H1 (cell line): ENCODE data around the gene TUBB4B. TPM values are rescaled to one million over a fixed set of nuclear protein-coding genes. Genes with fewer than 3 reads are reported as not detected.

Source experiments
- CTCF ChIA-PET: fragments of 300-600 bp; sonication (Branson Sonifier 250); formaldehyde crosslinking; loops from one replicate; lab custom pipeline; 2021; ENCODE audit not compliant: partially characterized antibody; lab: Charles Lee
- POLR2A ChIA-PET: fragments of 300-600 bp; sonication (Branson Sonifier 250); formaldehyde crosslinking; loops from one replicate; lab custom pipeline; 2021; ENCODE audit warnings: inconsistent platforms; ENCODE audit not compliant: partially characterized antibody; lab: Charles Lee
- DNase-seq, 2 experiments: peaks; one replicate each; pipeline versions ENCODE4 v3.0.0 to v3.0.0-alpha.2; 2010 to 2022; ENCODE audit warnings: low spot score in 2 of 2, low read depth in 1 of 2, mixed read lengths in 1 of 2
- FAIRE-seq: peaks from 2 replicates; lab custom pipeline; 2011; peaks lifted over from hg19 to GRCh38; lab: Jason Lieb, UNC
- H2AFZ ChIP-seq: 2 replicates; pipeline ENCODE4 v1.8.1; 2012; ENCODE audit warnings: low read length, inconsistent platforms
- H2AK5ac ChIP-seq: 2 replicates; pipeline ENCODE4 v1.6.1; 2013; ENCODE audit warnings: low read depth, low read length
- H2BK120ac ChIP-seq: replicated peaks from 2 replicates; pipeline ENCODE3; 2013; ENCODE audit warnings: low read depth, low read length, inconsistent platforms
- H2BK12ac ChIP-seq: 2 replicates; pipeline ENCODE4 v1.6.1; 2013; ENCODE audit warnings: low read depth, low read length
- H2BK15ac ChIP-seq: 2 replicates; pipeline ENCODE4 v1.6.1; 2013; ENCODE audit warnings: low read length
- H2BK20ac ChIP-seq: 2 replicates; pipeline ENCODE4 v1.6.1; 2013; ENCODE audit warnings: low read length
- H2BK5ac ChIP-seq: 2 replicates; pipeline ENCODE4 v1.6.1; 2013; ENCODE audit warnings: low read depth, low read length
- H3K14ac ChIP-seq: 2 replicates; pipeline ENCODE4 v1.6.1; 2013; ENCODE audit warnings: inconsistent platforms; ENCODE audit not compliant: insufficient read length
- H3K18ac ChIP-seq: 2 replicates; pipeline ENCODE4 v1.6.1; 2013; ENCODE audit warnings: low read length; ENCODE audit errors: extremely low read depth
- H3K23ac ChIP-seq: 2 replicates; pipeline ENCODE4 v1.6.1; 2013; ENCODE audit warnings: inconsistent platforms; ENCODE audit not compliant: insufficient read length
- H3K23me2 ChIP-seq: 2 replicates; pipeline ENCODE4 v1.6.1; 2013; ENCODE audit warnings: low read depth, low read length
- H3K27ac ChIP-seq: 2 replicates; pipeline ENCODE4 v1.6.1; 2011; ENCODE audit warnings: low read depth, low read length, inconsistent platforms
- H3K27me3 ChIP-seq, 4 experiments: replicated peaks in 1 of 4; 1 replicate in 1 of 4; 2 replicates in 3 of 4; pipeline versions ENCODE4 v1.6.1 to v1.8.1; 2011 to 2013; ENCODE audit warnings: low read length in 3 of 4, mild to moderate bottlenecking in 3 of 4, inconsistent platforms in 2 of 4, mixed read lengths in 2 of 4, moderate library complexity in 1 of 4; ENCODE audit not compliant: control insufficient read depth in 3 of 4, insufficient read depth in 3 of 4; ENCODE audit errors: extremely low read depth in 1 of 4
- H3K36me3 ChIP-seq, 4 experiments: 2 replicates each; pipeline versions ENCODE4 v1.6.1 to v1.8.1; 2011 to 2013; ENCODE audit warnings: mild to moderate bottlenecking in 4 of 4, low read length in 3 of 4, moderate library complexity in 2 of 4, control low read depth in 1 of 4, inconsistent platforms in 1 of 4; ENCODE audit not compliant: insufficient read depth in 4 of 4, control insufficient read depth in 2 of 4
- H3K4ac ChIP-seq: replicated peaks from 2 replicates; pipeline ENCODE3; 2013; ENCODE audit warnings: low read length, low read depth, mixed read lengths, inconsistent platforms; ENCODE audit not compliant: insufficient read length
- H3K4me1 ChIP-seq, 4 experiments: replicated peaks in 1 of 4; 1 replicate in 1 of 4; 2 replicates in 3 of 4; pipeline versions ENCODE4 v1.6.1 to v1.8.1; 2011 to 2013; ENCODE audit warnings: low read length in 3 of 4, inconsistent platforms in 2 of 4, mixed read lengths in 1 of 4; ENCODE audit not compliant: insufficient read depth in 4 of 4, control insufficient read depth in 3 of 4
- H3K4me2 ChIP-seq, 2 experiments: 2 replicates each; pipeline versions ENCODE4 v1.6.1 to v1.8.1; 2011 to 2013; ENCODE audit warnings: low read depth in 2 of 2, low read length in 2 of 2, control low read depth in 1 of 2, inconsistent platforms in 1 of 2, mild to moderate bottlenecking in 1 of 2; ENCODE audit not compliant: insufficient read depth in 1 of 2
- H3K4me3 ChIP-seq, 4 experiments: fragments of 200-600, 300-600 bp in 1 of 4; sonication (generic), shearing (Covaris generic), sonication (Bioruptor Twin) in 1 of 4; 2 replicates each; pipeline versions ENCODE4 v1.5.1 to v1.8.1; 2011 to 2016; ENCODE audit warnings: low read length in 4 of 4, low read depth in 3 of 4, control low read depth in 2 of 4, inconsistent platforms in 2 of 4, mild to moderate bottlenecking in 2 of 4, mixed read lengths in 1 of 4, moderate library complexity in 1 of 4; ENCODE audit not compliant: insufficient read depth in 2 of 4; ENCODE audit errors: extremely low read depth in 1 of 4
- H3K56ac ChIP-seq: replicated peaks from 2 replicates; pipeline ENCODE3; 2013; ENCODE audit warnings: low read depth, mild to moderate bottlenecking, mixed read lengths, low read length, inconsistent platforms; ENCODE audit not compliant: insufficient read length
- H3K79me1 ChIP-seq: 2 replicates; pipeline ENCODE4 v1.6.1; 2013; ENCODE audit warnings: low read depth, low read length, control low read depth
- H3K79me2 ChIP-seq, 2 experiments: 2 replicates each; pipeline versions ENCODE4 v1.6.1 to v1.8.1; 2012 to 2013; ENCODE audit warnings: low read length in 2 of 2, mild to moderate bottlenecking in 2 of 2, inconsistent platforms in 1 of 2; ENCODE audit not compliant: insufficient read depth in 2 of 2, control insufficient read depth in 1 of 2
- H3K9ac ChIP-seq, 4 experiments: replicated peaks in 1 of 4; 1 replicate in 1 of 4; 2 replicates in 3 of 4; pipeline versions ENCODE4 v1.6.1 to v1.8.1; 2011 to 2013; ENCODE audit warnings: low read depth in 3 of 4, low read length in 3 of 4, control low read depth in 2 of 4, mild to moderate bottlenecking in 2 of 4, moderate library complexity in 2 of 4, inconsistent platforms in 1 of 4; ENCODE audit errors: extremely low read depth in 1 of 4
- H3K9me3 ChIP-seq, 2 experiments: 2 replicates each; pipeline versions ENCODE4 v1.6.1 to v1.8.1; 2012 to 2013; ENCODE audit warnings: mild to moderate bottlenecking in 2 of 2, moderate library complexity in 2 of 2, control low read depth in 1 of 2, inconsistent platforms in 1 of 2, low read depth in 1 of 2, low read length in 1 of 2, mixed read lengths in 1 of 2; ENCODE audit not compliant: insufficient read depth in 2 of 2
- H4K20me1 ChIP-seq, 2 experiments: replicated peaks in 1 of 2; 2 replicates each; pipeline versions ENCODE3 to v1.8.1; 2011 to 2013; ENCODE audit warnings: inconsistent platforms in 2 of 2, low read length in 2 of 2, mild to moderate bottlenecking in 1 of 2; ENCODE audit not compliant: insufficient read depth in 2 of 2, control insufficient read depth in 1 of 2
- H4K5ac ChIP-seq: 2 replicates; pipeline ENCODE4 v1.6.1; 2013; ENCODE audit warnings: low read length, low read depth, mixed read lengths, inconsistent platforms; ENCODE audit not compliant: insufficient read length
- H4K8ac ChIP-seq: 2 replicates; pipeline ENCODE4 v1.8.0; 2013; ENCODE audit warnings: mild to moderate bottlenecking, moderate library complexity, low read length, inconsistent platforms; ENCODE audit not compliant: insufficient read depth; ENCODE audit errors: extremely low read depth
- H4K91ac ChIP-seq: replicated peaks from 2 replicates; pipeline ENCODE3; 2013; ENCODE audit warnings: low read length, mixed read lengths, inconsistent platforms; ENCODE audit not compliant: insufficient read length
- CEBPB ChIP-seq: IDR thresholded peaks from 2 replicates; pipeline ENCODE4 v1.6.1; 2012; ENCODE audit warnings: low read depth, low read length
- CHD2 ChIP-seq: IDR thresholded peaks from 2 replicates; pipeline ENCODE4 v1.6.1; 2012; ENCODE audit warnings: low read length, improper control_type of control experiment
- EZH2 ChIP-seq: fragments of 200-600 bp; sonication (generic); IDR thresholded peaks from 2 replicates; pipeline ENCODE4 v1.7.1; 2012; ENCODE audit warnings: low read depth, mild to moderate bottlenecking, moderate library complexity, low read length, inconsistent platforms; ENCODE audit not compliant: severe bottlenecking
- FOSL1 ChIP-seq: IDR thresholded peaks from 2 replicates; pipeline ENCODE4 v1.6.1; 2011; ENCODE audit warnings: mild to moderate bottlenecking, low read depth, low read length, moderate library complexity; ENCODE audit not compliant: insufficient read depth
- GABPA ChIP-seq: IDR thresholded peaks from 2 replicates; pipeline ENCODE4 v1.6.1; 2011; ENCODE audit warnings: mild to moderate bottlenecking, low read length, moderate library complexity, borderline replicate concordance; ENCODE audit not compliant: insufficient read depth
- GTF2F1 ChIP-seq: IDR thresholded peaks from 2 replicates; pipeline ENCODE4 v1.6.1; 2012; ENCODE audit warnings: low read depth, low read length, improper control_type of control experiment, borderline replicate concordance
- HDAC6 ChIP-seq: IDR thresholded peaks from one replicate; pipeline ENCODE4 v1.7.1; 2012; ENCODE audit warnings: low read depth, mild to moderate bottlenecking, inconsistent platforms, low read length, moderate library complexity
- KDM1A ChIP-seq: fragments of 200-600, 300-600 bp; sonication (generic); IDR thresholded peaks from 2 replicates; pipeline ENCODE4 v1.7.1; 2016; ENCODE audit warnings: mild to moderate bottlenecking, low read length, borderline replicate concordance
- MAFK ChIP-seq: IDR thresholded peaks from 2 replicates; pipeline ENCODE4 v1.6.1; 2012; ENCODE audit warnings: low read depth, mild to moderate bottlenecking, improper control_type of control experiment, low read length
- POU5F1 ChIP-seq: IDR thresholded peaks from 2 replicates; pipeline ENCODE4 v1.6.1; 2011; ENCODE audit warnings: low read depth, mild to moderate bottlenecking, low read length, moderate library complexity
- TAF7 ChIP-seq: optimal IDR thresholded peaks from 2 replicates; pipeline ENCODE3; 2011; ENCODE audit warnings: low read depth, mild to moderate bottlenecking, inconsistent platforms, low read length, moderate library complexity, borderline replicate concordance
- WGBS, 2 experiments: shearing (Covaris generic) in 1 of 2; methylation state at CpG; one replicate each; pipeline versions ENCODE4 v1.1.6 to v1.1.7; 2013 to 2015; ENCODE audit warnings: low lambda C conversion rate in 2 of 2, mixed read lengths in 2 of 2, inconsistent platforms in 1 of 2, low coverage in 1 of 2, missing lambda C conversion rate in 1 of 2; ENCODE audit not compliant: insufficient replicate concordance in 2 of 2, insufficient coverage in 1 of 2, insufficient read length in 1 of 2; ENCODE audit errors: extremely low coverage in 1 of 2, missing lambda C conversion rate in 1 of 2; 5-methylcytosine and 5-hydroxymethylcytosine counted together
- polyA plus RNA-seq, 7 experiments: library from polyadenylated mRNA; depleted of rRNA in 3 of 7; stranded (reverse) in 5 of 7; unstranded in 2 of 7; fragments of >200 nt in 5 of 7; fragments of 200-250 nt in 2 of 7; gene quantifications; 1 replicate in 5 of 7; 2 replicates in 1 of 7; 4 replicates in 1 of 7; pipeline versions ENCODE4 v1.2.1 to v1.2.3, GENCODE V29; 2011 to 2013; ENCODE audit warnings: missing spikeins in 2 of 7, mixed read lengths in 2 of 7
- total RNA-seq: library from RNA; stranded (reverse); fragmentation: NEBNext Ultra II Directional; extraction: Animal tissue kit (Norgen Biotek cat#: 25700); gene quantifications from 2 replicates; pipeline ENCODE4 v1.2.1, GENCODE V29; 2021
- TF ChIP-seq, protein P1 (sequence below), 3 experiments: IDR thresholded peaks; 1 replicate in 2 of 3; 2 replicates in 1 of 3; pipeline versions ENCODE4 v1.5.1 to v1.6.1; 2011; ENCODE audit warnings: low read length in 3 of 3, mild to moderate bottlenecking in 3 of 3, inconsistent platforms in 2 of 3, low read depth in 1 of 3, moderate library complexity in 1 of 3; ENCODE audit not compliant: insufficient read depth in 1 of 3; ENCODE audit errors: control extremely low read depth in 1 of 3

TUBB4B gene
- total and polyA plus RNA-seq, 2 of the 8 experiments (the other 6 are each of a cell fraction or from before 2014, with no cell fraction given), result 280 to 307 TPM

DNA sequence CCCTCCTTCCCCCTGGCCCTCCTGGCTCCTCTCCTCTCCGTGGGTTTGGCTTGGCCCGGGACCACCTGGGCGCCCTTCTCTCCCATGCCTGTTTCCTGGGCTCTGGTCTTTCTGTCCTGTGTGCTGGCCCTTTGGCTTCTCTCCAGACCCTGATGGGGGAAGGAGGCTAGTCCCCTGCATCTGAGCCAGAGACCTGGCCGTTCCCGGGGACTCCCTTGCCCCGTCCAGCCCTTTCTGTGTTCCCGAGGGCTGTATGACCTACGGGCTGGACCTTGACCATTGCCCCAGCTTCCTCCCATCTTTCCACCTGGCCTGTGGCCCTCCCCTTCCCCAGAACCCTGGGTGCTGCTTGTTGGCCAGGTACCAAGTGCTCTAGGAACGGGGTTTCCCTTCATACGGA is 22.4 kb downstream of the TUBB4B start:
- Histone ChIP-seq H2BK5ac (peak overlapping the region; percentile 44; the same call in 1 of the 2 replicates), H3K14ac (no peak overlapping the region), H3K79me1 (no peaks in the 10 kb centered on the region), H2BK12ac (no peak overlapping the region), H2BK20ac (no peak overlapping the region), H3K36me3 (peaks cover 9 to 34% (median 24%) of the 10 kb centered on the region in 4 experiments), H3K27me3 (no peaks in the 10 kb centered on the region), H4K5ac (no peak overlapping the region), H4K20me1 (peaks cover 0 to 10% of the 10 kb centered on the region in 2 experiments), H3K23me2 (no peaks in the 10 kb centered on the region), H3K9ac (no peak overlapping the region), H3K4ac (no peak overlapping the region), H3K4me3 (no peak overlapping the region), H2BK120ac (no peak overlapping the region), H3K27ac (no peak overlapping the region), H4K8ac (no peak overlapping the region), H3K79me2 (no peaks in the 10 kb centered on the region), H3K4me1 (no peaks in the 10 kb centered on the region), H3K23ac (no peak overlapping the region), H3K56ac (no peak overlapping the region), H3K4me2 (no peak overlapping the region), H3K18ac (no peak overlapping the region), H2AK5ac (no peak overlapping the region), H2AFZ (no peak overlapping the region), H4K91ac (no peak overlapping the region), H3K9me3 (no peaks in the 10 kb centered on the region), H2BK15ac (no peak overlapping the region)
- ChIA-PET CTCF (interaction anchor here (3.2 to 5.3 kb wide), 2 partner anchors 16 to 26 kb away, joined by 10 to 29 read pairs; a partner anchor contains a TSS), POLR2A (interaction anchor here (47.8 to 69.9 kb wide), 2 partner anchors 7 to 29 kb away, joined by 1462 read pairs; partner anchors contain the start of genes CYSRT1, NDOR1, NELFB and RNF208)
- FAIRE-seq (no peak), DNase-seq (no peak)
- 89% methylated on average over 10 of the region's 10 CpGs; no CpG with 5 or more reads in 1 of the 2 experiments for WGBS, 2 experiments
- no peak for TF ChIP-seq POU5F1
- no peak for TF ChIP-seq FOSL1
- TF ChIP-seq CHD2, result no peak
- no peak for TF ChIP-seq CEBPB
- TF ChIP-seq MAFK, result no peak
- TF ChIP-seq, protein P1, sequence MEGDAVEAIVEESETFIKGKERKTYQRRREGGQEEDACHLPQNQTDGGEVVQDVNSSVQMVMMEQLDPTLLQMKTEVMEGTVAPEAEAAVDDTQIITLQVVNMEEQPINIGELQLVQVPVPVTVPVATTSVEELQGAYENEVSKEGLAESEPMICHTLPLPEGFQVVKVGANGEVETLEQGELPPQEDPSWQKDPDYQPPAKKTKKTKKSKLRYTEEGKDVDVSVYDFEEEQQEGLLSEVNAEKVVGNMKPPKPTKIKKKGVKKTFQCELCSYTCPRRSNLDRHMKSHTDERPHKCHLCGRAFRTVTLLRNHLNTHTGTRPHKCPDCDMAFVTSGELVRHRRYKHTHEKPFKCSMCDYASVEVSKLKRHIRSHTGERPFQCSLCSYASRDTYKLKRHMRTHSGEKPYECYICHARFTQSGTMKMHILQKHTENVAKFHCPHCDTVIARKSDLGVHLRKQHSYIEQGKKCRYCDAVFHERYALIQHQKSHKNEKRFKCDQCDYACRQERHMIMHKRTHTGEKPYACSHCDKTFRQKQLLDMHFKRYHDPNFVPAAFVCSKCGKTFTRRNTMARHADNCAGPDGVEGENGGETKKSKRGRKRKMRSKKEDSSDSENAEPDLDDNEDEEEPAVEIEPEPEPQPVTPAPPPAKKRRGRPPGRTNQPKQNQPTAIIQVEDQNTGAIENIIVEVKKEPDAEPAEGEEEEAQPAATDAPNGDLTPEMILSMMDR (IDR thresholded peaks at IDR 0.05; ENCODE audit: control extremely low read depth in 1 of 3, insufficient read depth in 1 of 3, low read depth in 1 of 3, low read length in 3 of 3), result no peak
- no peak for TF ChIP-seq GABPA
- no peak for TF ChIP-seq GTF2F1
- no peak for TF ChIP-seq EZH2
- TF ChIP-seq TAF7, result no peak
- TF ChIP-seq HDAC6, result no peak
- no peak for TF ChIP-seq KDM1A
